ENCODE data around the gene ZFP90.
A peak's percentile ranks its signal among the peaks of the same experiment; 100 is the strongest.

Gene ZFP90

GRCh38 chr16:68590201-68590994 lies 51.3 kb downstream of the ZFP90 start:
- peak; percentile 54 for DNase-seq

- DNase-seq = no peak
These were observed 53.6 kb downstream of the ZFP90 start for GRCh38 chr16:68592466-68593337.

GRCh38 chr16:68596266-68596665 lies 57.2 kb downstream of the ZFP90 start:
- DNase-seq = no peak

- no peak for DNase-seq
These were observed 60.5 kb downstream of the ZFP90 start for GRCh38 chr16:68599586-68599985.

GRCh38 chr16:68605746-68606145 lies 66.7 kb downstream of the ZFP90 start:
- no peak for DNase-seq

- no peak for DNase-seq
These were observed 68.4 kb downstream of the ZFP90 start for GRCh38 chr16:68607443-68607842.

GRCh38 chr16:68608330-68608729 lies 69.2 kb downstream of the ZFP90 start:
- DNase-seq = no peak

GRCh38 chr16:68612996-68613395 lies 73.9 kb downstream of the ZFP90 start:
- DNase-seq = no peak

GRCh38 chr16:68617734-68618133 lies 78.6 kb downstream of the ZFP90 start:
- DNase-seq = no peak

All from fibroblast of upper back skin (primary cell).